Subcutaneous adipose tissue (tissue), 4 donors: ENCODE measurements around the gene RGS2. TPM values are rescaled to one million over a fixed set of nuclear protein-coding genes. Genes with fewer than 3 reads are reported as not detected.

Experiments used
- total RNA-seq, 4 donors: library from RNA; depleted of rRNA; stranded (reverse); fragments of >200 nt; gene quantifications; one replicate each; pipeline ENCODE4 v1.1.0, GENCODE V29; 2016
- TF ChIP-seq, protein P1 (sequence below): fragments of 450-650 bp; IDR thresholded peaks from one replicate; pipeline ENCODE4 v1.5.1; 2016; ENCODE audit warnings: low read depth, mild to moderate bottlenecking, control low read depth, antibody characterized with exemption, moderate library complexity

Gene RGS2
- total RNA-seq, 4 donors from 2014 or later = 10.2 to 185 (median 76.1) TPM

DNA sequence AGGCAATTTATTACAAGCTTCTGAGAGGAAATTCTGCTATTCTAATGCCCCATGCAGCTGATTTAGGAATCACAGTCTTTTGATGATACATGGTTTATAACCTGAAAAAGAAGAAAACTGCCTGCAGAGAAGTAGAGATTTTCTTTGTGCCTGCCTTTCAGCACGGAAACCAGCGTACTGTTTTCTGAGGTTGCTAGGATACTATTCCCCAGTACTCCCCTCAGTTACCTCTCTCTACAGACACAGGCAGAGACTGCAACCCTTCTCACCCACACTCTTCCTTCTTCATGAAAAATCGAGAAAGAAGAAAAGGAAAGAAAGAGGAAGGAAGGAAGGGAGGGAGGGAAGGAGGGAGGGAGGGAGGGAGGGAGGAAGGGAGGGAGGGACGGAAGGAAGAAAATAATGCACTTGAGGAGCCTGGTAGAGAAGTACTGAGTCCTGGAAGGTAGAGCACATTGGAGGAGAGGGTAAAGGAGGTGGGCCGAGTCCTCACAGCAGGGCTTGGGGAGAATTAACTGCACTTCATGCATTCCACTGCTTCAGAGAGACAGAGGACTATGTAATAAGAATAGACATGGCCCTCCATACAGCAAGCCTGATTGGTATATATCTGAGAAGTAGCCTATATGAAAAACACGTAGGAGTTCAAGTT is 21.9 kb downstream of the RGS2 start:
- TF ChIP-seq, protein P1, sequence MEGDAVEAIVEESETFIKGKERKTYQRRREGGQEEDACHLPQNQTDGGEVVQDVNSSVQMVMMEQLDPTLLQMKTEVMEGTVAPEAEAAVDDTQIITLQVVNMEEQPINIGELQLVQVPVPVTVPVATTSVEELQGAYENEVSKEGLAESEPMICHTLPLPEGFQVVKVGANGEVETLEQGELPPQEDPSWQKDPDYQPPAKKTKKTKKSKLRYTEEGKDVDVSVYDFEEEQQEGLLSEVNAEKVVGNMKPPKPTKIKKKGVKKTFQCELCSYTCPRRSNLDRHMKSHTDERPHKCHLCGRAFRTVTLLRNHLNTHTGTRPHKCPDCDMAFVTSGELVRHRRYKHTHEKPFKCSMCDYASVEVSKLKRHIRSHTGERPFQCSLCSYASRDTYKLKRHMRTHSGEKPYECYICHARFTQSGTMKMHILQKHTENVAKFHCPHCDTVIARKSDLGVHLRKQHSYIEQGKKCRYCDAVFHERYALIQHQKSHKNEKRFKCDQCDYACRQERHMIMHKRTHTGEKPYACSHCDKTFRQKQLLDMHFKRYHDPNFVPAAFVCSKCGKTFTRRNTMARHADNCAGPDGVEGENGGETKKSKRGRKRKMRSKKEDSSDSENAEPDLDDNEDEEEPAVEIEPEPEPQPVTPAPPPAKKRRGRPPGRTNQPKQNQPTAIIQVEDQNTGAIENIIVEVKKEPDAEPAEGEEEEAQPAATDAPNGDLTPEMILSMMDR = no peak

DNA sequence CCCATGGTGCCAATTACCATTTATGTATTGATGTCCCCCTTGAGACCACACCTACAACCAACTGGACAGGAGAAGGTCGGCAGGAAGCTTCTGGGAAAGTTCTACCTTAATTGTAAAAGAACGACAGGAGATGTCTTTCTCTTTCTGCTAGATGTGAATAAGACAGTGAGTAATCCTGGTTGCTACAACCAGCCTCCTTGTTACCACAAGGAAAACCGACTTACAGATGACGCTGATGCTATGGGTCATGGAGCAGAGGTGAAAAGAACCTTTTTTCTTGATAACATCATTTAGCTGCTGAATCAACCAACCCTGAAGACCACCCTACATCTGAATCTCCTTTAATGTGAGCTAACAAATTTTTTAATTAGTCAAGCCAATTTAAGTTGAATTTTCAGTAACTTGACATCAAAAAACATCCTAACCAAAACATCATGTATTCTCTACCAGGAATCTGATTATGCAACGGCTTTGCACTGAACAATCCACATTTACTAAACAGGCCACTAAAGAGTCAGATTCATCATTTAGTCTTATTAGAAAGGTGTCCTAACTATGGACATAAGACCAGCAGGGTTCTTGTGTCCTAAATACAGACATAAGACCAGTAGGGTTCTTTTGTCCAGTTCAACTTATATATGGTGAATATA is 23.0 kb downstream of the RGS2 start:
- TF ChIP-seq, protein P1 = no peak

DNA sequence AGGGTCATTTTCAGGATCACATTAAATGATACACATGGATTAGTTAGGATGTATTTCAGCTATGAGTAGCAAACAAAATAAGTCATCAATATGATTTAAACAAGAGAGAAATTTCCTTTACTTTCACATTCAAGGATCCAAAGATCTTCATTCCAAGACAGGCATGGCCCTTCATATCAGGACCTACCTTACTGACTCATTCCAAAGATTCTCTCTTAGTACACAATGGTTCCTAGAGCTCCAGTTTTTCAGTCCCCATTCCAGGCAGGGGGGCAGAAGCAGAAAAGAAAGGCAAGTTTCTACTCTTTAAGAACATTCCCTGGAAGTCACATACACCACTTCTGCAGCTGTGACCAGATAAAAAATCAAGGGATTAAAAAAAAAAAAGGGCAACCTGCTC is 23.7 kb downstream of the RGS2 start:
- TF ChIP-seq, protein P1 = no peak

DNA sequence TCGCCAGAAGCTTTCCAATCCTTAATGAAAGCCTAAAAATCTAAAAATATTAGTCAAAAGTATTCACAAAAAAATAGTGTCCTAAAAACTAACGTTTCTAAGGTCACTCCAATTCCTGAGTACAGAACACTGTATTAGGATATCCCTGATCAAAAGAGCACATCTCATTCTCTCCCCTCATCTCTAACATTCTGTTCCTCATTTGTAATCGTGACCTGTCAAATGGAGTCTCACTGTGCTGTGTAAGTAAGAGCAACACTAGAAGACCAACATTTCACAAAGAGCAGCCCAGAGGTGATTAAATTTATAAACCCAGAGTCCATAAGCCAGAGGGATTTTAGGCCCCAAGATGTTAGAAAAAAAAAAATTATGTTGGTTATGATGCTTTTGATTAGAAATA is 26.3 kb downstream of the RGS2 start:
- TF ChIP-seq, protein P1 = no peak

DNA sequence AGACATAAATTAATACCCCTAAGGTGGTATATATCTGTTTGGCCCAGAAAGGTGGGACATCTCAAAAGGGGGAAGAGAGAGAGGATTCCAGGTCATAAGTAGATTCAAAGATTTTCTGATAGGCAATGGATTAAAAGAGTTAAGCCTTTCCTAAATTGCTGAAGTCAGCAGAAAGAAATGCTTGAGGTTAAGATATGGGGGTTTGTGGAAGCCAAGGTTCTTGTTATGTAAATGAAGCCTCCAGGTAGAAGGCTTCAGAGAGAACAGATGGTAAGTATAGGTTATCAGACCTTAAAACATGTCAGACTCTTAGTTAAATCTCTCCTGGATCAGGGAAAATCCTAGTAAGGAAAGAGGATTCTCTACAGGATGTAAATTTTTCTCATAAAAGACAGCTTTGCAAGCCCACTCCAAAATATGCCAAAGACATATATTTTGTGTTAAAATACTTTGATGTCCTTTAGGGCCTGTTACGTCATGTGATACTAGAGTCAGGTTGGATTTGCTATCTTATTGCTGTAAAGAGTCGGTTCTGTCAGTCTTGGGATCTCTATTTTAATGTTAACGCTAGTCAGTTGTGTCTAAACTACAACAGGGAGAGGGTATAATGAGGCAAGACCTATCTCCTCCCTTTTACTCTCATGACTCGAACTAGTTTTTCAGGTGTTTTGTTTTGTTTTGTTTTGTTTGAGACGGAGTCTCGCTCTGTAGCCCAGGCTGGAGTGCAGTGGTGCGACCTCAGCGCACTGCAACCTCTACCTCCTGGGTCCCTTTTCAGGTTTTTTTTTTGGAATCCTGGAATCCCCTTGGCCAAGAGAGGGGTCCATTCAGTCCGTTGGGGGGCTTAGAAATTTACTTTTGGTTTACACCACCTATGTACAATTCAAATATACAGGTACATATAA is 30.6 kb downstream of the RGS2 start:
- TF ChIP-seq, protein P1 = no peak

DNA sequence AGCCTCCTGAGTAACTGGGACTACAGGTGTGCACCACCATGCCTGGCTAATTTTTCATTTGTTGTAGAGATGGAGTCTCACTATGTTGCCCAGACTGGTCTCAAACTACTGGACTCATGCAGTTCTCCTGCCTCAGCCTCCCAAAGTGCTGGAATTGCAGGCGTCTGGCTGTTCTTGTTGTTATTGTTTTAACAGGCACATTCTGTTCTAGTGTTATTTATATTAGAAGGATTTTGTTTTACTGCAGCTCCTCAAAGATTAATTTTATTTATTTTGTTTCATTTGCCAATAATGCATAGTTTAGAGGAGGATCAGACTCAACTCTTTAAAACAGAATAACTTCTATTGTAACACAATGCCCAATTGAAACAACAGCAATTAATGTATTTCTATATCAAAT is 35.5 kb downstream of the RGS2 start:
- TF ChIP-seq, protein P1 = no peak

DNA sequence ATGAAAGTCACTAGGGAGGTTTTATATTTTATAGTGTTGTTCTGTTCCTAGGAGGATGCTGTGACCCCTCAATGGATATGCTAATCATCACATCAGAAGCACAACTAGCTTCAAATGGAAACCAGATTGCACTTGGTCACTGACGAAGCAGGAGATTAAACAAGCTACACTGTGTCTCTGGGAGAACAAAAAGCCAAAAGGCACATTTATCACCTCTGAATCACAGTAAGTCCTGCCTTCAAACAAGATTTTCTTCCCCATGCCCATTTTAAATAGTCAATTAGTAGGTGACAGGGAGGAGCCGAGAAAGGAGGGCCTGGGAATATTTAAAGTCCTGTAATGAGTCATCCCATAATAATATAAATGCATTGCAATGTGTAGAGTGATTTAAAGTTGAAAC is 38.1 kb downstream of the RGS2 start:
- TF ChIP-seq, protein P1 = no peak
